HCT116 (cell line): Measurements from ENCODE around the gene GFPT1.
"Not testable (repeated sequence)": the region's sequence is repeated elsewhere in the genome, so short reads cannot be mapped to it uniquely, and the experiment has no call there.

Source experiments
- EZH2 ChIP-seq: fragments of 200-600 bp; sonication (generic); IDR thresholded peaks from 2 replicates; pipeline ENCODE4 v1.6.1; 2017; ENCODE audit warnings: antibody characterized with exemption, mixed run types
- POLR2A ChIP-seq: IDR thresholded peaks from 2 replicates; pipeline ENCODE4 v1.7.0; 2011; ENCODE audit warnings: borderline replicate concordance; ENCODE audit not compliant: insufficient read depth, insufficient read length; ENCODE audit errors: extremely low read depth
- POLR2AphosphoS5 ChIP-seq: IDR thresholded peaks from 2 replicates; pipeline ENCODE4 v1.6.1; 2011; ENCODE audit warnings: mild to moderate bottlenecking, low read depth, low read length, moderate library complexity
- SRF ChIP-seq: IDR thresholded peaks from 2 replicates; pipeline ENCODE4 v1.6.1; 2012; ENCODE audit warnings: low read depth
- TF ChIP-seq, protein P1 (sequence below): IDR thresholded peaks from 2 replicates; pipeline ENCODE4 v1.6.1; 2012
- TF ChIP-seq, protein P2 (sequence below), 3 experiments: fragments of 200-600 bp in 1 of 3; sonication (generic) in 1 of 3; IDR thresholded peaks in 2 of 3; conservative IDR thresholded peaks in 1 of 3; 2 replicates each; pipeline ENCODE4 v1.5.1; 2012 to 2017; ENCODE audit warnings: low read depth in 2 of 3, low read length in 2 of 3, antibody characterized with exemption in 1 of 3, borderline replicate concordance in 1 of 3, control low read depth in 1 of 3, mild to moderate bottlenecking in 1 of 3, mixed read lengths in 1 of 3, mixed run types in 1 of 3, moderate library complexity in 1 of 3; ENCODE audit not compliant: insufficient read depth in 1 of 3

DNA sequence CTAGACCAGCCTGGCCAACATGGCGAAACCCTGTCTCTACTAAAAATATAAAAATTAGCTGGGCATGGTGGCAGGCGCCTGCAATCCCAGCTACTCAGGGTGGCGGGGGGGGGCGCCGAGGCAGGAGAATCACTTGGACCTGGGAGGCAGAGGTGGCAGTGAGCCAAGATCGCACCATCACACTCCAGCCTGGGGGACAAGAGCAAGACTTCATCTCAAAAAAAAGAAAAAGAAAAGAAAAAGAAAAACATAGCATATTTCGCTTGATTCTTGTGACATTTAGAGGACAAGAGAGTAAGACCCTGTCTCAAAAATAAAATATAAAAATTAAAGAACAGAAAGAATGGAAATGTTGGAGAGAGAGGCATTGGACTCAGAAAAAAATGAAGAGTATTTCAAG lies 32.1 kb upstream of the GFPT1 start:
- TF ChIP-seq, protein P1, sequence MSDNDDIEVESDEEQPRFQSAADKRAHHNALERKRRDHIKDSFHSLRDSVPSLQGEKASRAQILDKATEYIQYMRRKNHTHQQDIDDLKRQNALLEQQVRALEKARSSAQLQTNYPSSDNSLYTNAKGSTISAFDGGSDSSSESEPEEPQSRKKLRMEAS: not testable (repeated sequence)
- TF ChIP-seq, protein P2, sequence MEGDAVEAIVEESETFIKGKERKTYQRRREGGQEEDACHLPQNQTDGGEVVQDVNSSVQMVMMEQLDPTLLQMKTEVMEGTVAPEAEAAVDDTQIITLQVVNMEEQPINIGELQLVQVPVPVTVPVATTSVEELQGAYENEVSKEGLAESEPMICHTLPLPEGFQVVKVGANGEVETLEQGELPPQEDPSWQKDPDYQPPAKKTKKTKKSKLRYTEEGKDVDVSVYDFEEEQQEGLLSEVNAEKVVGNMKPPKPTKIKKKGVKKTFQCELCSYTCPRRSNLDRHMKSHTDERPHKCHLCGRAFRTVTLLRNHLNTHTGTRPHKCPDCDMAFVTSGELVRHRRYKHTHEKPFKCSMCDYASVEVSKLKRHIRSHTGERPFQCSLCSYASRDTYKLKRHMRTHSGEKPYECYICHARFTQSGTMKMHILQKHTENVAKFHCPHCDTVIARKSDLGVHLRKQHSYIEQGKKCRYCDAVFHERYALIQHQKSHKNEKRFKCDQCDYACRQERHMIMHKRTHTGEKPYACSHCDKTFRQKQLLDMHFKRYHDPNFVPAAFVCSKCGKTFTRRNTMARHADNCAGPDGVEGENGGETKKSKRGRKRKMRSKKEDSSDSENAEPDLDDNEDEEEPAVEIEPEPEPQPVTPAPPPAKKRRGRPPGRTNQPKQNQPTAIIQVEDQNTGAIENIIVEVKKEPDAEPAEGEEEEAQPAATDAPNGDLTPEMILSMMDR (IDR thresholded peaks at IDR 0.05 in 2 of 3, conservative IDR thresholded peaks at IDR 0.05 in 1 of 3; ENCODE audit: borderline replicate concordance in 1 of 3, insufficient read depth in 1 of 3, low read depth in 2 of 3, low read length in 2 of 3): not testable (repeated sequence)
- TF ChIP-seq EZH2, SRF, POLR2AphosphoS5, POLR2A: not testable (repeated sequence)
